RWPE2 (cell line): ENCODE data around the gene MYO7A.

Source experiments
- ATAC-seq: fragments of 200-7000 bp; cut with Tn5 transposase; 3 replicates; pipeline ENCODE4 v1.9.1; 2021; ENCODE audit warnings: low read depth
- DNase-seq: peaks from one replicate; pipeline ENCODE4 v3.0.0-alpha.2; 2020; ENCODE audit warnings: low spot score
- H3K27ac ChIP-seq: fragments of 450-650 bp; 2 replicates; pipeline ENCODE4 v1.5.1; 2017; ENCODE audit warnings: mild to moderate bottlenecking; ENCODE audit not compliant: poor library complexity, severe bottlenecking
- H3K27me3 ChIP-seq: fragments of 250-450 bp; sonication (Bioruptor Pico); 2 replicates; pipeline ENCODE4 v1.5.1; 2021; ENCODE audit warnings: mild to moderate bottlenecking, moderate library complexity; ENCODE audit not compliant: insufficient read depth, poor library complexity, severe bottlenecking
- H3K36me3 ChIP-seq: fragments of 250-450 bp; sonication (Bioruptor Pico); 2 replicates; pipeline ENCODE4 v1.5.1; 2020; ENCODE audit warnings: low read depth, mild to moderate bottlenecking, moderate library complexity
- H3K4me1 ChIP-seq: fragments of 250-450 bp; sonication (Bioruptor Pico); 2 replicates; pipeline ENCODE4 v1.5.1; 2021; ENCODE audit warnings: mild to moderate bottlenecking, moderate library complexity; ENCODE audit not compliant: insufficient read depth, poor library complexity, severe bottlenecking
- H3K4me3 ChIP-seq: fragments of 250-450 bp; sonication (Bioruptor Pico); 2 replicates; pipeline ENCODE4 v1.5.1; 2021; ENCODE audit warnings: mild to moderate bottlenecking, moderate library complexity; ENCODE audit not compliant: severe bottlenecking
- H3K9me3 ChIP-seq: fragments of 250-450 bp; sonication (Bioruptor Pico); 2 replicates; pipeline ENCODE4 v1.5.1; 2021; ENCODE audit warnings: mild to moderate bottlenecking, moderate library complexity; ENCODE audit not compliant: severe bottlenecking
- TF ChIP-seq, protein P1 (sequence below): fragments of 450-650 bp; IDR thresholded peaks from one replicate; pipeline ENCODE4 v1.5.1; 2017; ENCODE audit warnings: mild to moderate bottlenecking, moderate library complexity; ENCODE audit not compliant: poor library complexity, severe bottlenecking

MYO7A gene

DNA sequence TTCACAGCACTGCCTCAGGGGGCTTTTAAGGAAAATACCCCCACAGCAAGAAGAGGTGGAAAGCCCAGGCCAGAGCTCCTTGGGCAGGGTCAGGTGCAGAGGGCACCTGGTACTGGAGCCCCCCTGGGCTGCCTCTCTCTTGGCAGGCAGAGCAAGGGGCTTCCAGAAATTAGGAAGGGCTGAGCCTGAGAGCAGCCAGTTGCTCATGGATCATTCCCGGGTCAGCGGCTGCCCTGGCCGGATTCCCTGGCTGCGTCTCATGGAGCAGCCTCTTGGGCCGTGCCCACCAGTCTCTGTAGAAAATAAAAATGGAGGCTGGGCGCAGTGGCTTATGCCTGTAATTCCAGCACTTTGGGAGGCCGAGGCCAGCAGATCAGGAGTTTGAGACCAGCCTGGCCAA lies 35.7 kb upstream of the MYO7A start:
- Histone ChIP-seq H3K4me1 (no peaks in the 10 kb centered on the region), H3K36me3 (no peaks in the 10 kb centered on the region), H3K27me3 (no peaks in the 10 kb centered on the region), H3K27ac (no peak overlapping the region), H3K4me3 (no peak overlapping the region), H3K9me3 (no peaks in the 10 kb centered on the region)
- ATAC-seq = no peak
- peak; percentile 27 for DNase-seq
- TF ChIP-seq, protein P1, sequence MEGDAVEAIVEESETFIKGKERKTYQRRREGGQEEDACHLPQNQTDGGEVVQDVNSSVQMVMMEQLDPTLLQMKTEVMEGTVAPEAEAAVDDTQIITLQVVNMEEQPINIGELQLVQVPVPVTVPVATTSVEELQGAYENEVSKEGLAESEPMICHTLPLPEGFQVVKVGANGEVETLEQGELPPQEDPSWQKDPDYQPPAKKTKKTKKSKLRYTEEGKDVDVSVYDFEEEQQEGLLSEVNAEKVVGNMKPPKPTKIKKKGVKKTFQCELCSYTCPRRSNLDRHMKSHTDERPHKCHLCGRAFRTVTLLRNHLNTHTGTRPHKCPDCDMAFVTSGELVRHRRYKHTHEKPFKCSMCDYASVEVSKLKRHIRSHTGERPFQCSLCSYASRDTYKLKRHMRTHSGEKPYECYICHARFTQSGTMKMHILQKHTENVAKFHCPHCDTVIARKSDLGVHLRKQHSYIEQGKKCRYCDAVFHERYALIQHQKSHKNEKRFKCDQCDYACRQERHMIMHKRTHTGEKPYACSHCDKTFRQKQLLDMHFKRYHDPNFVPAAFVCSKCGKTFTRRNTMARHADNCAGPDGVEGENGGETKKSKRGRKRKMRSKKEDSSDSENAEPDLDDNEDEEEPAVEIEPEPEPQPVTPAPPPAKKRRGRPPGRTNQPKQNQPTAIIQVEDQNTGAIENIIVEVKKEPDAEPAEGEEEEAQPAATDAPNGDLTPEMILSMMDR = no peak

DNA sequence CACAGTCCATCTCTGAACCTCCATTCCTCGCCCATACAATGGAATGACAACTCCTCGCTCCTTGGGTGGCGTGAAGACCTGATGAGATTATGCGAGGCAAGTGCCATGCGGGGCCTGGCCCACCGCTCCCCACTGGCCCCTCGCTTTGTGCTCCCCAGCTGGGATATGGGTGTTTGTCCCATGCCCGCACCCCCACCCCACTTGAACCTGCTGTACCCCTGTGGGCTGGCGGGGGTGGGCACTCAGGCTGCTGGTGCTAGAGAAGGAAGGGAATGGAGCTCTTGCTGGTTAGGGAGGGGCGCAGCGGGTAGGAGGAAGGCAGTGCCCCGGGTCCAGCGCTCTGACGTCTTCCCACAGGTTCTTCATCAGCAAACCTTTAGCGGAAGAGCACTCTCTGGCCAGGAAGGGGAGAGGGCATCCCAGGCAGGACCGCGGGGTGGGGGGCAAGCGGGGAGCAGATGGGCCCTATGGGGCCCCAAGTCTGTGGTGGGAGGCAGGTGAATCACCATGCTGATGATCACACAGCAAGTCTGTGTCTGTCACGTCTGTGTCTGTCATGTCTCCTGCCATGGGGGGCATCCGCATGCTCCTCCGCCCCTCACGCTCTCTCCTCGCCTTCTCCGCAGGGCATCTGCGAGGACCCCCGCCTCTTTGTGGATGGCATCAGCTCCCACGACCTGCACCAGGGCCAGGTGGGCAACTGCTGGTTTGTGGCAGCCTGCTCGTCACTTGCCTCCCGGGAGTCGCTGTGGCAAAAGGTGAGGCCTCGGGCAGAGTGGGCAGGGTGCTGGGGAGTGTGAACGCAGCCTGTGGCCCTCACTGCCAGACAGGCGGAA lies 34.8 kb upstream of the MYO7A start:
- H3K4me1 ChIP-seq = no peaks in the 10 kb centered on the region
- no peaks in the 10 kb centered on the region for H3K36me3 ChIP-seq
- H3K4me3 ChIP-seq = no peak overlapping the region
- no peaks in the 10 kb centered on the region for H3K9me3 ChIP-seq
- no peak overlapping the region for H3K27ac ChIP-seq
- H3K27me3 ChIP-seq = no peaks in the 10 kb centered on the region
- DNase-seq (peak; percentile 60), ATAC-seq (no peak)
- TF ChIP-seq, protein P1 = no peak

DNA sequence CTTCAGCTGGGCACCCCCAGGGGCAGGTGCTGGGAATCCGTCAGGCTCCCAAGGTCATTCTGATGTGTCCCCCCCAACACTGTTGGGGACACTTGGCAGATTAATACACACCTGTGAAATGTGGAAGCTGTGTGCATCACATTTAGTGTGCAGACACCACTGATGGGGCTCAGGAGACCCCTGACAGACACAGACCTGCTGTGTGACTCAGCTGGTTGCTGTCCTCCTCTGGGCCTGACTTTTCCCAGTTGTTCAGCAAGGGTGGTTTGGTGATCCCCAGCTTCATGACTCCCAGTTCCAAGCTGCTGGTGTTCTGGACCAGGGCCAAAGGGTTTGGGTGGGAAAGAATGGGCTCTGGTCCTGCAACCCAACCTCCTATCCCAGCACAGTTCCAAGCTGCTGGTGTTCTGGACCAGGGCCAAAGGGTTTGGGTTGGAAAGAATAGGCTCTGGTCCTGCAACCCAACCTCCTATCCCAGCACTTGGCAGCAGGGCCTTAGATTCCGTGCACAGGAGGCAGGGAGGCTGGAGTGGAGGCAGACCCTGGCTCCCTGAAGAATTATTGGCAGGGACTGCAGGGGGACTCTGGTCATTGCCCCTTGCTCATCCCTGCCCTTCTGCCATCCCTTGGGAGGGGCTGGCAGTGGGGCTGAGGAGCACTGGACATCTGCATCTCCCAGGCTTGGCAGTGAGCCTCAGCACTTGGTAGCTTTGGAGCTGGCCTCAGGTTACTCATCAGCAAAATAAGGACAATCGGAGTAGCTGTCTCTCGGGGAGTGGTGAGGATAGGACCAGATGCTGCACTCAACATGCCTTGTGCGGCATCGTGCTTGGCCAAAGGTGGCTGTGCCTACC lies 33.8 kb upstream of the MYO7A start:
- ATAC-seq (no peak), DNase-seq (peak; percentile 12)
- no peaks in the 10 kb centered on the region for H3K27me3 ChIP-seq
- TF ChIP-seq, protein P1 = no peak
- H3K27ac ChIP-seq = no peak overlapping the region
- no peaks in the 10 kb centered on the region for H3K9me3 ChIP-seq
- no peaks in the 10 kb centered on the region for H3K4me1 ChIP-seq
- no peak overlapping the region for H3K4me3 ChIP-seq
- H3K36me3 ChIP-seq = no peaks in the 10 kb centered on the region

DNA sequence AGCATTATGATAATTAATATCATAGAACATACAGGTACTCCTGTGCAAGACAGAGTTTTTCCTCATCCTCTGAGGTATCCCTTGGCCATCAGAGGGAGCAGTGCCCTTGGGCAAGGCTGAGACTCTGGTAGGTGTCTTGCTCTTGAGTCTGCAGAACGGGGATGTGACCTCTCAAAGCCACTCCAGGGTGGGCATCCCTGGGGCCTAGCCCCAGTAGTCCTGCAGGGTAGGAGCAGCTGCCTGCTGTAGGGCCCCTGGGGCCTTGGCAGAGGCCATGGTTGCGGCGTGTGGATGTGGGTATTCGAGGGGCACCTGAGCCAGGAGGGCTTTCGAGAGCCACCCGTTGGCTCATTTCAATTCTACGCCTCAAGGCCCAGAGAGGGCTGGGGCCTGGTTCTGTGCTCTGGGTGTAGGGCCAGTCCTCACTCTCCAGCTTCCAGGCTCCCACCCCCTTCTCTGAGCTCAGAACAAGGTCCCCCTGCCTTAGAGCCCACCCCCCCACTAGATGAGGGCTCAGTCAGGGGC lies 33.1 kb upstream of the MYO7A start:
- ATAC-seq (no peak), DNase-seq (peak; percentile 49)
- Histone ChIP-seq H3K27ac (no peak overlapping the region), H3K4me3 (no peak overlapping the region), H3K9me3 (no peaks in the 10 kb centered on the region), H3K27me3 (no peaks in the 10 kb centered on the region), H3K4me1 (no peaks in the 10 kb centered on the region), H3K36me3 (no peaks in the 10 kb centered on the region)
- TF ChIP-seq, protein P1 = no peak
